ENCODE measurements around the gene TRMT2A. TPM values are rescaled to one million over a fixed set of nuclear protein-coding genes. Genes with fewer than 3 reads are reported as not detected.
A peak's percentile ranks its signal among the peaks of the same experiment; 100 is the strongest.
"Not testable (repeated sequence)": the region's sequence is repeated elsewhere in the genome, so short reads cannot be mapped to it uniquely, and the experiment has no call there.

The TRMT2A gene
- polyA plus RNA-seq, 1 donor, result 50.2 TPM

- DNase-seq (ENCODE audit: low read depth), result no peak
Measured at GRCh38 chr22:20086101-20086599, 30.9 kb downstream of the TRMT2A start.

- DNase-seq (ENCODE audit: low read depth), result no peak
Measured at GRCh38 chr22:20085651-20086050, 31.4 kb downstream of the TRMT2A start.

GRCh38 chr22:20084547-20085413 is 32.2 kb downstream of the TRMT2A start:
- no peak for DNase-seq (ENCODE audit: low read depth)

- no peak for DNase-seq (ENCODE audit: low read depth)
Measured at GRCh38 chr22:20083891-20084546, 33.0 kb downstream of the TRMT2A start.

- DNase-seq (ENCODE audit: low read depth), result no peak
Measured at GRCh38 chr22:20083157-20083890, 33.7 kb downstream of the TRMT2A start.

- peak; percentile 11 for DNase-seq (ENCODE audit: low read depth)
Measured at GRCh38 chr22:20080776-20081654, 36.0 kb downstream of the TRMT2A start.

- no peak for DNase-seq (ENCODE audit: low read depth)
Measured at GRCh38 chr22:20080445-20080775, 36.6 kb downstream of the TRMT2A start.

GRCh38 chr22:20079745-20080444 is 37.1 kb downstream of the TRMT2A start, which contains the start of gene DGCR8:
TSS of gene DGCR8 (plus strand) at chr22:20080241. CDS start at chr22:20085964, 5,723 bp downstream.
- peak; percentile 95 for DNase-seq (ENCODE audit: low read depth)

DNA sequence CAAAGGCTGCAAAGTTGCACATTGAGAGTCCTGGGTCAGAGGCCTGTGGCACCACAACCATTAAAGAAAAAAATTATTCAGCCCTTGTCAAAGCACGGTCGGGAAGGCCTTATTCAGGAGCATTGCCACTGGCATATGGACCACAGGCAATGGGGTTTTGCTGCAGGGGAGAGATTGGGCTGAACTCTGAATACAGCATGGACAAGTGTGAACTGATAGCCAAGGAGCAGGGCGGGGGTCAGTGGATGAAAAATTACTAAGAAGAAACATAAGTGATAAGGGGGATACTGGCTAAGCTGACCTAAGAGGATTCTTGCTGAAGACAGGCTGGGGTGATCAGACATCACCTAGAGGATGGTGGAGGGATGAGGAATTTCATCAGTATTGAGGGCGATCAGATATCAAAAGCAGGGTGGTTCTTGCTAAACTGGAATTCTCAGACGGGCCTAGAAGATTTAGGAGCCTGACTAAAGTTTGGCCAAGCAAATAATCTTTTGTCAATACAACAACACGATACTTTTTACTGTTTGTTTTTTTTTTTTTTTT is 40.3 kb downstream of the TRMT2A start:
- DNase-seq (ENCODE audit: low read depth), result no peak

DNA sequence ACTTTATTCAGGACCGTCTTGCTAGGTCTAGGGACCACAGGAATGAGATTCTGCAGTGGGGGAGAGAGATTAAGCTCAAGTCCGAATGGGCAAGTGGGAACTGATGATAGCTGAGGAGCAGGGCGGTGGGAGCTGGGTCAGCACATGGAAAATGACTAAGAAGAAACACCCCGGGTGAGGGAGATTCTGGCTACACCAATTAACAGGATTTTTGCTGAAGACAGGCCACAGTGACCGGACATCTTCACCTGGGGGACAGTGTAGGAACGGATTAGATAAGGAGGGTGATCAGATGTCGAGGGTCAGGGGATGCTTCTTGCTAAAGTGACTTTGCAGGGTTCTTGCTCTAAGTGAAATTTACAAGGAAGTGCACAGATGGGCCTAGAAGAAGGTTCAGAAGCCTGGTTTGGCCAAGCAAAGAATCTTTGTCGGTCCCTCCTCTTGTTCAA is 45.5 kb downstream of the TRMT2A start:
- DNase-seq (ENCODE audit: low read depth), result no peak

DNA sequence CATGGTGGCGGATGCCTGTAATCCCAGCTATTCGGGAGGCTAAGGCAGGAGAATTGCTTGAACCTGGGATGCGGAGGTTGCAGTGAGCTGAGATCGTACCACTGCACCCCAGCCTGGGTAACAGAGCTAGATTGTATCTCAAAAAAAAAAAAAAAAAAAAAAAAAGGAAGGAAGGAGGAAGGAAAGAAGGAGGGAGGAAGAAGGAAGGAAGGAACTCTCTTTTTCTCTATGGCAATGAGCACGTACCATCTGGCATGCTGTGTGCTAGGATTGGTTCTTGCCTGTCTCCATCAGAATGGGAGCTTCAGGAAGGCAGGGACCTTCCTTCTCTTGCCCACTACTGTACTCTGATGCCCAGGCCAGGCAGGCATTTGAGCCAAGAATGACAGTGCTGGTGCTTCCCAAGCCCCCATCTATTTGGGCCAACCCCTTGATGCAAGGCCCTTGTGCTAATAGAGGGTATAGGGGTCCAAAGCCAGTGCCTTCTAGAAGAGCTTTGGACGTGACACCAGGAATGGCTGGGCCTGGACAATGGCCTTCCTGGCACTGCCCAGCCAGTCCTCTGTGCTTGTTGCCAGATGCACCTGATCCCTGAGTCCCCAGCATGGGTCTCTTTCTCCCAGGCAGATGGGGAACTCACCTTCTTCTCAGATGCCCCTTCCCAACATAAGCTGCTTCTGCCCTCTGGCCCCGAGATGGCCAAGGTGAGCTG is 47.5 kb downstream of the TRMT2A start:
- DNase-seq (ENCODE audit: low read depth), result no peak

GRCh38 chr22:20068640-20069039 is 48.4 kb downstream of the TRMT2A start:
- no peak for DNase-seq (ENCODE audit: low read depth)

DNA sequence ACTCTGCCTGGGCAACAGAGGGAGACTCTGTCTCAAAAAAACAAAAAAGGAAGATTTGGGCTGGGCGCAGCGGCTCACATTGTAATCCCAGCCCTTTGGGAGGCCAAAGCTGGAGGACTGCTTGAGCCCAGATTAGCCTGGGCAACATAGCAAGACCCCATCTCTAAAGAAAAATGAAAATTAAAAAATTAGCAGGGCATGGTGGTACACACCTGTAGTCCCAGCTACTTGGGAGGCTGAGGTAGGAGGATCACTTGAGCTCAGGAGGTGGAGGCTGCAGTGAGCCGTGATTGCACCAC is 49.7 kb downstream of the TRMT2A start:
- DNase-seq (ENCODE audit: low read depth), result not testable (repeated sequence)

DNA sequence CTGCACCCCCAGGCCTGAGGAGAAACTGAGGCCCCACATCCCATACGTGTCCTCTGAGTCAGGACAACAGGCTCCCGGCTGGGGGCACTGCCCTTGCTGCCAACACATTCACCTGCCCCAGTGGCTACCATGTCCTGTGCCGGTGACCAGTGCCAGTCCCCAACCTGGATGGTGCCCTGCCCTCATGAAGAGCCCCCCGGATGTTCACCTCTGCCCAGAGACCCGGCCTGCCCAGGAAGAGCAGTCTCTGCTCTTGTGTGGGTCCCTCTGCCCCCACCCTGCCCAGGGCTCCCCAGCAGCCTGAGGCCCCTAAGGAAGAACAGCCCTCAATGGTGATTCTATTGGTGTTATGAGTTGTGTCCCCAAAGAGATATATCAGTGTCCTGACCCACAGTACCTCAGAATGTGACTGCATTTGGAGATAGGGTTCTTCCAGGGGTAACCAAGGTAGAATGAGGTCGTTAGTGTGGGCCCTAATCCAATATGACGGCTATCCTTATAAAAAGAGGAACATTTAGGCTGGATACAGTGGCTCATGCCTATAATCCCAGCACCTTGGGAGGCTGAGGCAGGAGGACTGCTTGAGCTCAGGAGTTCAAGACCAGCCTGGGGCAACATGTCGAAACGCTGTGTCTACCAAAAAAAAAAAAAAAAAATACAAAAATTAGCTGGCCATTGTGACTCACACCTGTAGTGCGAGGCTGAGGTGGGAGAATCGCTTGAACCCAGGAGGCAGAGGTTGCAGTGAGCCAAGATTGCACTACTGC is 50.2 kb downstream of the TRMT2A start:
- DNase-seq (ENCODE audit: low read depth), result no peak

GRCh38 chr22:20065896-20066616 is 51.0 kb downstream of the TRMT2A start:
- no peak for DNase-seq (ENCODE audit: low read depth)

DNA sequence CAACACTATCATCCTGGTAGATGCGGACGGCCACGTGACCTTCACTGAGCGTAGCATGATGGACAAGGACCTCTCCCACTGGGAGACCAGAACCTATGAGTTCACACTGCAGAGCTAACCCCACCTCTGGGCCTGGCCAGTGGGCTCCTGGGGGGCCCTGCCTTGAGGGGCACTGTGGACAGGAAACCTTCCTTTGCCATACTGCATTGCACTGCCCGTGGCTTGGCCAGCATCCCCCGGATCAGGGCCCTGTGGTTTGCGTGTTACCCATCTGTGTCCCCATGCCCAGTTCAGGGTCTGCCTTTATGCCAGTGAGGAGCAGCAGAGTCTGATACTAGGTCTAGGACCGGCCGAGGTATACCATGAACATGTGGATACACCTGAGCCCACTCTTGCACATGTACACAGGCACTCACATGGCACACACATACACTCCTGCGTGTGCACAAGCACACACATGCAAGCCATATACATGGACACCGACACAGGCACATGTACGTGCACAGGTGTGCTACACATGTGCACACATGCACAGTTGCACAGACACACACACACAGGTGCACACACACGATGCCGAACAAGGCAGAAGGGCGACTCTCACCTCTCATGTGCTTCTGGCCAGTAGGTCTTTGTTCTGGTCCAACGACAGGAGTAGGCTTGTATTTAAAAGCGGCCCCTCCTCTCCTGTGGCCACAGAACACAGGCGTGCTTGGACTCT is 52.3 kb downstream of the TRMT2A start:
- no peak for DNase-seq (ENCODE audit: low read depth)

DNA sequence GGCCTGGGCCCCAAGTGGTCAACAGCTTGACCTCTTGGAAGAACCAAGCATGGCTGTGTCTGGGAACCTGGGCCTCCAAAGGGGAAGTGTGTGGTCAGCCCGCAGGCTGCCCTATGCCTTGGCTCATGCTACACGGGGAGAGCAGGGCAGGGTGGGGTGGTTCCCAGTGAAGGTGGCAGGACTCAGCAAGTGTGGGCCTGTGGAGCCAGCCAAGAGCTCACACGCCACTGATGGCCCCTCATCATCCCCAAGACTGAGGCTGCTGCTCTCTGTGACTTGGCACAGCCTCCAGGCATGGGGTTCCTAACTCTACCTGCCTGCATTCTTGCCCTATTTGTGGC is 52.9 kb downstream of the TRMT2A start:
- no peak for DNase-seq (ENCODE audit: low read depth)
